ENCODE data around the gene ULK1. TPM values are rescaled to one million over a fixed set of nuclear protein-coding genes. Genes with fewer than 3 reads are reported as not detected.
A peak's percentile ranks its signal among the peaks of the same experiment; 100 is the strongest.

Gene ULK1
- total RNA-seq, 2 donors from 2014 or later = 20.3 to 31.9 TPM

DNA sequence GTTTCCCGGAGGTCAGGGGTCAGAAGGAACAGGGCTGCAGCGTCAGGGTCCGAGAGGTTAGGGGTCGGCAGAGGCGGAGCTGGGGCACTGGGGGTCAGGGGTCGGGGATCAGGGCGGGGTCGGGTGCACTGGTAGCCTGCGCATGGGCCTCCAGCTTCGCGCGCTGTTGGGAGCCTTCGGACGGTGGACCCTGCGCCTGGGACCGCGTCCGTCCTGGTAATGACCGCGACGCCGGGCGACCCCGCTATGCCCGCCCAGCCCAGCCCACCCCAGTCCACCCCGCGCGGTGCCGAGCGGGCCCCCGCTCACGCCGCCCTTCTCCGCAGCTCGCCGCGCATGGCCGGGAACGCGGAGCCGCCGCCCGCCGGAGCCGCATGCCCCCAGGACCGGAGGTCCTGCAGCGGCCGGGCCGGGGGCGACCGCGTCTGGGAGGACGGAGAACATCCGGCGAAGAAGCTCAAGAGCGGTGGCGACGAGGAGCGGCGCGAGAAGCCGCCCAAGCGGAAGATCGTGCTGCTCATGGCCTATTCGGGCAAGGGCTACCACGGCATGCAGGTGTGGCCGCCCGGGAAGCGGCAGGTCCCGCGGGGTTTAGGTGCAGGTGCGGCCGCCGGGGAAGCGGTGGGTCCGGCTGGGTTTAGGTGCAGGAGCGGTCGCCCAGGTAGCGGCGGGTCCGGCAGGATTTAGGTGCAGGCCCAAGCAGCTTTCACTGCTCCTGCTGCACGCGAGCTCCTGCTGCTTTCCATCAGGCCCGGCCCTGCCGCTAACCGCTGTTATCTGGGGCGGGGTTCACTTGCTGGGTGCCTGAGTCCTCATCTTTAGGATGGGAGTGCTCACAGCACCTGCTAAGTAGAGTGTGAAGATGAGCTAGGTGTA lies 35.4 kb downstream of the ULK1 start:
- Histone ChIP-seq H3K4me1 (peaks cover 6% of the 10 kb centered on the region), H3K36me3 (peaks cover 4% of the 10 kb centered on the region), H3K4me3 (peak overlapping the region; percentile 91), H3K27ac (peak overlapping the region; percentile 17), H3K9ac (ENCODE audit: low read depth in 2 of 2, low read length in 2 of 2) (peak overlapping the region; percentile 66 to 86), H3K27me3 (no peaks in the 10 kb centered on the region), H3K9me3 (no peaks in the 10 kb centered on the region)
- intact Hi-C loops (cut with DNase I) = no loop called here
- TF ChIP-seq, protein P1, sequence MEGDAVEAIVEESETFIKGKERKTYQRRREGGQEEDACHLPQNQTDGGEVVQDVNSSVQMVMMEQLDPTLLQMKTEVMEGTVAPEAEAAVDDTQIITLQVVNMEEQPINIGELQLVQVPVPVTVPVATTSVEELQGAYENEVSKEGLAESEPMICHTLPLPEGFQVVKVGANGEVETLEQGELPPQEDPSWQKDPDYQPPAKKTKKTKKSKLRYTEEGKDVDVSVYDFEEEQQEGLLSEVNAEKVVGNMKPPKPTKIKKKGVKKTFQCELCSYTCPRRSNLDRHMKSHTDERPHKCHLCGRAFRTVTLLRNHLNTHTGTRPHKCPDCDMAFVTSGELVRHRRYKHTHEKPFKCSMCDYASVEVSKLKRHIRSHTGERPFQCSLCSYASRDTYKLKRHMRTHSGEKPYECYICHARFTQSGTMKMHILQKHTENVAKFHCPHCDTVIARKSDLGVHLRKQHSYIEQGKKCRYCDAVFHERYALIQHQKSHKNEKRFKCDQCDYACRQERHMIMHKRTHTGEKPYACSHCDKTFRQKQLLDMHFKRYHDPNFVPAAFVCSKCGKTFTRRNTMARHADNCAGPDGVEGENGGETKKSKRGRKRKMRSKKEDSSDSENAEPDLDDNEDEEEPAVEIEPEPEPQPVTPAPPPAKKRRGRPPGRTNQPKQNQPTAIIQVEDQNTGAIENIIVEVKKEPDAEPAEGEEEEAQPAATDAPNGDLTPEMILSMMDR (IDR thresholded peaks at IDR 0.05) = no peak
- peak; percentile 44 for DNase-seq

DNA sequence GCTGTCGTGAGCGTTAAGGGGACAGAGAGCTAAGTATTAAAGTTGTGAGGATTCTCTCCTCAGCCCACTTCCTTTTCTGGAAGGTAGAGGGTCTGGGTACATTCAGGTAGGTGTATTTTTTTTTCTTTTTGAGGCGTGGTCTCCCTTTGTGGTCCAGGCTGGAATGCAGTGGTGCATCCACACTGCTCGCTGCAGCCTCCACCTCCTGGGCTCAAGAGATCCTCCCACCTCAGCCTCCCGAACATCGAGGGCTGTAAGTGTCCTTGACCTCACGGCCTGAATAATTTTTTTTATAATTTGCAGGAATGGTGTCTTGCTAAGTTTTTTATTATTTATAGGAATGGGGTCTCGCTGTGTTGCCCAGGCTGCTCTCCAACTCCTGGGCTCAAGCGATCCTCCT lies 36.1 kb downstream of the ULK1 start:
- H3K4me1 ChIP-seq = peaks cover 6% of the 10 kb centered on the region
- no peak overlapping the region for H3K27ac ChIP-seq
- no peak for DNase-seq
- H3K9me3 ChIP-seq = no peaks in the 10 kb centered on the region
- H3K4me3 ChIP-seq = peak overlapping the region; percentile 91
- H3K27me3 ChIP-seq = no peaks in the 10 kb centered on the region
- TF ChIP-seq, protein P1 (IDR thresholded peaks at IDR 0.05) = no peak
- peaks cover 4% of the 10 kb centered on the region for H3K36me3 ChIP-seq
- intact Hi-C loops (cut with DNase I) = no loop called here
- peak overlapping the region; percentile 22 to 86 for H3K9ac ChIP-seq (ENCODE audit: low read depth in 2 of 2, low read length in 2 of 2)

DNA sequence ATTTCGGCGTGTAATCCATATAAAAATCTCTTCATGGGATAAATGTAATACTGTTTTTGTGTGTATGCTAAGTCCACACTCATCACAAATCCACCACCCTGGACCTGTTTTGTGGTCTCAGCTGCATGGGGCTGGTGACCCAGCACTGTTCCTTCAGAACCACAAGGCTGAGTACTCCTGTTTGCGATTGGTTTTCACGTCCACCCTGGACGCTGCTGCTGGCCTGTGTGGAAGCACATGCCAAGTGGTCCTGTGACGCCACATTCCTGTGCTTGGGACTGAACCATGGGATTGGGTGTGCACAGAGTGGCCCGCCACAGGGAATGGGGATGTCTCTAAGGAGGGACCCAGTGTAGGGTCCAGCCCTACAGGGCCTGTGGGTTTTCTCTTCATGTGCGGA lies 39.0 kb downstream of the ULK1 start:
- TF ChIP-seq, protein P1 (IDR thresholded peaks at IDR 0.05) = no peak
- H3K4me1 ChIP-seq = peaks cover 6% of the 10 kb centered on the region
- no peak for DNase-seq
- peaks cover 4% of the 10 kb centered on the region for H3K36me3 ChIP-seq
- H3K4me3 ChIP-seq = no peak overlapping the region
- H3K9ac ChIP-seq (ENCODE audit: low read depth in 2 of 2, low read length in 2 of 2) = no peak overlapping the region
- no peaks in the 10 kb centered on the region for H3K27me3 ChIP-seq
- H3K9me3 ChIP-seq = no peaks in the 10 kb centered on the region
- intact Hi-C loops (cut with DNase I) = no loop called here
- H3K27ac ChIP-seq = no peak overlapping the region

GRCh38 chr12:131934535-131934934 lies 40.1 kb downstream of the ULK1 start:
- Histone ChIP-seq H3K27me3 (no peaks in the 10 kb centered on the region), H3K4me1 (peaks cover 6% of the 10 kb centered on the region), H3K4me3 (no peak overlapping the region), H3K9ac (ENCODE audit: low read depth in 2 of 2, low read length in 2 of 2) (no peak overlapping the region), H3K36me3 (peaks cover 4% of the 10 kb centered on the region), H3K27ac (no peak overlapping the region), H3K9me3 (no peaks in the 10 kb centered on the region)
- DNase-seq = no peak
- TF ChIP-seq, protein P1 (IDR thresholded peaks at IDR 0.05) = no peak
- intact Hi-C loops (cut with DNase I) = no loop called here

GRCh38 chr12:131938082-131938481 lies 43.7 kb downstream of the ULK1 start:
- Histone ChIP-seq H3K27ac (peak overlapping the region; percentile 73), H3K9ac (ENCODE audit: low read depth in 2 of 2, low read length in 2 of 2) (no peak overlapping the region), H3K36me3 (no peaks in the 10 kb centered on the region), H3K27me3 (no peaks in the 10 kb centered on the region), H3K4me3 (no peak overlapping the region), H3K9me3 (no peaks in the 10 kb centered on the region), H3K4me1 (no peaks in the 10 kb centered on the region)
- TF ChIP-seq, protein P1 (IDR thresholded peaks at IDR 0.05) = no peak
- no peak for DNase-seq
- intact Hi-C loops (cut with DNase I) = no loop called here
